NCI-H774 (cell line): Measurements from ENCODE around the gene SEC24D.
A peak's percentile ranks its signal among the peaks of the same experiment; 100 is the strongest.

Source experiments
- DNase-seq: peaks from one replicate; lab custom pipeline; 2025; lab: John Stamatoyannopoulos, UW

SEC24D gene

DNA sequence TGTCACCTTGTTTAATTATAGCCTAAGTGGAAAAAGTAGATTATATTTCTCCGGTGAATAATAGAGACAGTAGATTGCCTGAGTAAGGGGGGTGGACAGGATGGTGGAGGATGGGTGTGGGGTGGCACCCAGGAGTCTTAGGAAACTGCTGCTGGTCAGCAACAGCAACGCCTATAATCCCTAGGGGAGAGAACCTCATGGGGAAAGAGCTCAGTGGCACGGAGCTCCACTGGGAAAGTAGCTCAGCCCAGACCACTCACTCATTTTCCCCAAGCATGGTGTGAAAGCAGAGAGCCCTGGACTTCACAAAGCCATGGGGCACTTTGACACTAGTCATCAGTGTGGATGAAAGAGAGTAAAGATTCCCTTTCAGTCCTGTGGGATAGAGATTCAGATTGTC lies 119.6 kb downstream of the SEC24D start:
- DNase-seq, result no peak

DNA sequence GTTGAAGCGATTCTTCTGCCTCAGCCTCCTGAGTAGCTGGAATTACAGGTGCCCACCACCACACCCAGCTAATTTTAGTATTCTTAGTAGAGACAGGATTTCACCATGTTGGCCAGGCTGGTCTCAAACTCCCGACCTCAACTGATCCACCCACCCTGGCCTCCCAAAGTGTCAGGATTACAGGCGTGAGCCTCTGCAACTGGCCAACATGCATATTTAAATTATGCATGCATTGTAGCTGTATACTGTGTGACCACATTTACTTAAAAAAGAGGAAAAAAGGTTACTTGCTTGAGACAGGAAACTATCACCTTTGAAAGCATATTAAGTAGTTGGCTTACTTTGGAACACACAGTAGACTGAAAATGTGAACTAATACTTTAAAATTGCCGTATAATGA lies 121.2 kb downstream of the SEC24D start:
- DNase-seq, result no peak

DNA sequence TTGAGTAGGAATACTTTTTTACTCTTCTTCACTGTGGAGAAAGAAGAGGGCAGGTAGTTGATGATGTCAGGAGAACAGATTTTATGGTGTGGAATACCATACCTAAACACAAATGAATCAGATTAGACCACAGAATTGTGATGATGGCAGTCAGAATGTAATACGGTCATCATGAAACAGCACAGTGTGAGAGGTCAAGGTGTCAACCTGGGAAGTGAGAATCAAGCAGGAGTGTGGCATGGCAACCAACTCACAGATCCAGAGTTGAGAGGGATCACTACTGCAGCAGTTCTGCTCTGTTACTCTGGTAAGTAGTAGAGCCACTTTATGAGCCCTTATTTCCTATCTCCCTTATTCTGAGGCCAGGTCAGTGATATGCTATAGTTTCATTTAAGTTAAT lies 123.1 kb downstream of the SEC24D start:
- no peak for DNase-seq

DNA sequence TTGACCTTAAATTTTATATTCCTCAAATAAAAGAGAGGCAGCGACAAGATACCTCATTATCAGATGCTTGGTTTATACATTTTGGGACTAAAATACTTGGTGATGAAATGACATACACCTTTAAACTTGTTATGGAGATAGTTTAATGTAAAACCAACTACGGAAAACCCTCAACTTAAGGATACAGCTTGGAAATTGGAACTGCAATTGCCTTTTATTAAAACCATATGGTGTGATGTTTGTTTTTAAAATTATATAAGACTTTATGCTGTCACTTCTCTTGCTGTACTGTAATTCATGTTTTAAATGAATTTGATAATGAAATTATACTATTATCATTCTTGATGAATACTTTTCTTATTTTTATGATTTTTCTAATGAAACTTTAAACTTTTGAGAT lies 124.9 kb downstream of the SEC24D start:
- DNase-seq, result no peak

DNA sequence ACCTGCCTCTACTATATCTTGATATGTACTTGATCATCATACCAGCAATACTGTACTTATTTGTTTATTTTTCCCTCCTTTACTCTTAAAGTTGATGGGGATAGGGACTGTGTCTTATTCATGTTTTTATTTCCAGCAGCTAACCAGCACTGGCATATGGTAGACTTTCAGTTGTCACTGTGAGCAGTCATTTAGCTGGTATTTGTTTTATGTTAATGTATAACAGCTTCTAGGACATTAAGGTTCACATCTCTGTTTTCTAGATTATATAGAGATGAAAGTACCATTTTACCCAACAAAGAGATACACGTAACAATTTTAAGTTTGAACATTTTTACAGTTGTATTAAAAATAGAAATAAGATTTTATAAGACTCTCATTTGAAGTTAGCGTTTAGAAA lies 132.8 kb downstream of the SEC24D start:
- no peak for DNase-seq

DNA sequence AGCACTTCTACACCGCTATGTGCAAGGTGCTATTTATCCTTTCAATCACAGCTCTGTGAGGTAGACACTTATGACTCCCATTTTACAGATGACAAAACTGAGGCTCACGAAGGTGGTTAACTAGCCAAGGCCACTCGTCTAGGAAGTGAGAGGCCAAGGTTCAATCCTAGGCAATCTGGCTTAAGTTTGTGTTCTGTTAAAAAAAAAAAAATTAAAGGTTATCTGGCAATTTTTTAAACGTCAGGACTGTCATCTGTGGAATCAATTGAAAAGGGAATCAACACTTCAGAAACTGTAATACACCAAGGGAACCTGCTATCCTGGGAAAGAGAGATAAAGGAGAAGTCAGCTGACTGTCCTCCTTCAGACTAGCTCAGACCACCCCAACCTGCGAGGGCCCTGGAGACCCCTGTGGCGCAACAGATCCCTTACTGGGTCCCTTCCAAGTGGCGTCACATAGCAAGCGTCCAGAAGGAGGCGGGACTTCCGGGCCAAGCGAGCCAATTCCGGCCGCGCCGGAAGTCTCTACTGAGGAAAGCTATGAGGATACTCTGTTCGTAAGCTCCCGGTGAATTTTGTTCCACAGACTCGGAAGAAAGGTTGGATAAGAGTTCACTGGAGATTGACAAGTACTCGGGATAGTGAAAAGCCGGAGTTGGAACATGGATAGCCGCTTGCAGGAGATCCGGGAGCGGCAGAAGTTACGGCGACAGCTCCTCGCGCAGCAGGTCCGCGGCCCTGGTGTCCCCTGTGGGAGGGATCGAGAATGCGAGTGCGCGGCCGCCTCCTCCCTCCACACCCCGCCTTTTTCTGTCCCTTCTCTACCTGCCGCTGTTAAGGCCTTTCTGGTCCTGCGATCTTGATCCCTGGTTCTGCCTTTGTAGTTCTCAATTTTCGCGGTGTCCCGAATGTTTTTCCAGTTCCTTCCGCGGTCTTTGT lies 150.8 kb downstream of the SEC24D start, which contains the start of gene METTL14:
Gene METTL14, plus strand, starts transcription at position 520 of the 939 bp plus-strand sequence. Its CDS starts 143 bp downstream, at position 663.
- DNase-seq, result peak; percentile 74

DNA sequence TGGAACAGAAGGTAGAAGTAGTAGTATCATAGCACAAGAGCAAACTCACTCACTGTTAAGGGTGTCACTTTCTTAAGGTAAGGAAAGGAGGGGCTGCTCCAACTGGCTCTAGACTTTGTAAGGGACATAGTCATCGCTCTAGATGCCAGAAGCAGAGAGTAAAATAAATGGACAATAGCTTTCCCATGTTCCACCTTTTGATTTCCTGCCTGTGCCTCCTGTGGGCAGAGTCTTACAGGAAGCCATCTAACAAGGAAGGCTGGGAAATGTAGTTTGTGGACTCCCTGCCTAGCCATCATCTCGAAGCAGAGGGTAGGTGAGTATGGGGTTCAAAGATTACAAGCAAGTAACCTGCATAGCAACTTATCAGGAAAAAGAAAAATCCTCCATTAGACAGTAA lies 152.4 kb downstream of the SEC24D start:
- no peak for DNase-seq

DNA sequence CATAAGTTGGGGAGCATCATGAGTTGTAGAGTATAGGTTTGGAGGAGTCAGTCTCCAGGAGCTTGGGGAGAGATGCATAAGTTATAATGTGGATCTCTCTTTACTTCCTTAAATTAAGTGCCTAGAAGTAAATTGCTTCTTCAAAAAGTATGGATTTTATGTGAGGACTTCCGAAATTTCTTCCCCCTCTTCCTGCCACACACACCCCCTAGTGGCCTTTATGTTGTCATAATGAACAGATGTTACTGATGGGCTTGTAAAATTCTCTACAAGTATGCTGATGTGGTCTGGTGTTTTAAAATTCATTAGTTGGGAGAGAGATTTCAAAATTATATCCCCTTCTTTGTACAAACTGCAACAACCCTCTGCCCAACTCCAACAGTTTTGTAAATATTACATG lies 153.0 kb downstream of the SEC24D start:
- no peak for DNase-seq

DNA sequence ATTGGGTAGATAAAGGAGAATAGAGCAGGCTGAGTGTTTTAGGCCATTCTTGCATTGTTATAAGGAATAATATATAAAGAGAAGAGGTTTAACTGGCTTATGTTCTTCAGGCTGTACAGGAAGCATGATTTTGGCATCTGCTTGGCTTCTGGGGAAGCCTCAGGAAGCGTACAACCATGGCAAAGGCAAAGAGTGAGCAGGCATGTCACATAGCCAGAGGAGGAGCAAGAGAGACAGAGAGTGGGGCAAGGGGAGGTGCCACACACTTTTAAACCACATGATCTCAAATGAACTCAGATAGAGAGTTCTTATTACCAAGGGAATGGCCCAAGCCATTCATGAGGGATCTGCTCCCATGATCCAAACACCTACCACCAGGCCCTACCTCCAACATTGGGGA lies 155.1 kb downstream of the SEC24D start:
- DNase-seq, result no peak

DNA sequence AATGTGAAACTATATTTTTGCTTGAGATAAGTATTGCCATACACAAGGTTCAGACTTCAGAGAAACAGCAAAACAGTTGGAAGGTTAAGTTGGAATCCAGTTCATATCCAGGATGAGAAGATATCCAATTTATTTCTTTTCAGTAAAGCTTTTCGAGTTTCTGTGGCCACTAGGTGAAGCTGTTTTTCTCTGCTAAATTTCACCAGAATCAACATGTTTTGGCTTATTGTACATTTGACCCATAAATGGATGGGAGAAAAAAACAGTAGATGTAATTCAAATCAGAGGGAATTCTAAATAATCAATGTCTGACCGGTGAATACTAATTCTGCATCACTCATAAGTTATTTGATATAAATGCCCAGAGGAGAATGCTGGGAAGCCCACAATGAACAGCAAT lies 159.8 kb downstream of the SEC24D start:
- no peak for DNase-seq
